HG02885 (cell line): ENCODE results near the gene PCLO.
"Not testable (repeated sequence)": the region's sequence is repeated elsewhere in the genome, so short reads cannot be mapped to it uniquely, and the experiment has no call there.

Source experiments
- ATAC-seq: cut with Tn5 transposase; IDR thresholded peaks from one replicate; pipeline ENCODE4 v1.9.1; 2021; ENCODE audit warnings: mild to moderate bottlenecking; ENCODE audit not compliant: unreplicated experiment, poor library complexity

PCLO gene

GRCh38 chr7:82755705-82756551, 406.8 kb downstream of the PCLO start:
- no peak for ATAC-seq

- ATAC-seq, result no peak
Measured at GRCh38 chr7:82750007-82750406, 412.7 kb downstream of the PCLO start.

DNA sequence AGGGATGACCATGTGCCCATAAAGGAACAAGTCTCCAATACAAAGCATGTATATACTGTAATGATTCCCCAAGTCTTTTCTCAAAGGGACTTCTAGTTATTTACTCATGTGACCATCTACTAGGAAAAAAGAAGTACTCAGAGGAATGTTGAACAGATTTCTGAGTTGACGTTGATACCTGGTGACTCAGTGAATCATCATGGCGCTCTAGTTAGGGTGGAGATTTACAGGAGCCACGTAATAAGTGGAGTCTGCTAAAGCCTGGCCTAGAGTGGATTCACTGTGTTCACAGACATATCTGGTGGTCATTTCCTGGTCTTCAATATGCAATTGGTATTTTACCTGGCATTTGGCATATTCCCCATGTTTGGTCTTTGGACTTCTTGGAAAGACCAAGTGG, 416.9 kb downstream of the PCLO start:
- no peak for ATAC-seq

DNA sequence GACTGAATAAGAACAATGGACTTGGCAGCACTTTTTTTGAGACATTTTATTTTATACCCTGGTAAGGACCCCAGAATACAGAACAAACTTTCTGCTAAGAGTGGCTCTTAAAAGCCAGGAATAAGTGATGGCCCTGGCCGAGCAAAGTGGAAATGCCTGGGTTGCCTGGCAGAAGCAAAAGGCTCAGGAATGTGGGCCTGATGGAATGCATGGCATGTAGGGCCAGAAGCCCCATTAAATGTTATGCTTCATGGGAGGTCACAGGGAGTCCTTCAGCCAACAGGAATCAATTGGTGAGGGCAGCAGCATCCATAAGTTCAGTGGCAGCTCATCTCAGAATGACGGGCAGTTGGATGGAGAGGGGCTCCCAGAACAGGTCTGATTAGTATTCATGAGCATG, 417.6 kb downstream of the PCLO start:
- no peak for ATAC-seq

DNA sequence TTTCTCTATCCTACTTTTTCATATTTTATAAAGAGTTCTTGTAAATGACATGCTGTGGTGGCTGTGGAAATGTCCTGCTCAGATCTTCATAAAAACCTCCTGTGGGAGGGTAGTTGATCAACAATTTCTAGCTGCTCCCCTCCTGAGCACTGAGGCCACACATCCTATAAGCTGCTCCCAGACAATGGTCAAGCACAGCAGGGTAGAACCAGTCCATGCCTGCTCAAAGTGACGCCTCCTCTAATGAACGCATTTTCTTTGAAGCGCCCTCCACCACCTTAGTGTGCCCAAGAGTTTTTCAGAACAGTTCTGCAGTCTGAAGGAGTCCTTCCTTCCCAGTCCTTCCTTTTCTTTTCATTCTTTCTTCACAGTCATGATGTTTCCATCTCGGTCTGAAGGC, 420.5 kb downstream of the PCLO start:
- no peak for ATAC-seq

DNA sequence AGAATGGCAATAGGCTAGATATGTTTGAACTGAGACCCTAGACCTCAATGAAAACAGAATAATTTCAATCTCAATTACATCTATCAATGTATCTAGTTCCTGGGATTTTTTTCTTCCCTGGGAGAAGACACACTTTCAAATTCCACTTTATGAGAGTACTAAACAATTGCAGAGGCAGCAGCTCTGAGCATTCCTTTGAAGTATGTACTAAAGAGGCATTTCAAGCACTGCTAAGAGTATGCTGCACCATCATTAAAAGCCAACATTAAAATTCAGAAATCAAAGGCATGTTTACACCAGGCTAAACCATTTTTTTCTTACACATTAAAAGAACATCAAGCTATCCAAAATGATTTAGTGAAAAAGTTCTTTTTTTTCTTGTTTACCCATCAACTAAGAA, 421.2 kb downstream of the PCLO start:
- no peak for ATAC-seq

- no peak for ATAC-seq
Measured at GRCh38 chr7:82740246-82740848, 422.3 kb downstream of the PCLO start.

DNA sequence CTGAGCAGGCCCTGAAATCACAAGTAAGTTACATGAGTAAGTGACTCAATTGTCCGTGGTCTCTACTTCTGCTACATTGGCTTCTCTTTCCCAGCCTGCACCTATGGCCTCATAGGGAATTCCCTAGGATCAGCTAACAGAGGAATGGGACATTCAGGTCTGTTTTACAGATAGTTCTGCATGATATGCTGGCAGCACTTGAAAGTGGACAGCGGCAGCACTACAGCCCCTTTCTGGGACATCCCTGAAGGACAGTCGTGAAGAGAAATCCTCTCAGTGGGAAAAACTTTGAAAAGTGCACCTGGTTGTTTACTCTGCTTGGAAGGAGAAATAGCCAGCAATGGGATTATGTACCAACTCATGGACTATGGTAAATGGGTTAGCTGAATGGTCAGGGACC, 426.1 kb downstream of the PCLO start:
- no peak for ATAC-seq

DNA sequence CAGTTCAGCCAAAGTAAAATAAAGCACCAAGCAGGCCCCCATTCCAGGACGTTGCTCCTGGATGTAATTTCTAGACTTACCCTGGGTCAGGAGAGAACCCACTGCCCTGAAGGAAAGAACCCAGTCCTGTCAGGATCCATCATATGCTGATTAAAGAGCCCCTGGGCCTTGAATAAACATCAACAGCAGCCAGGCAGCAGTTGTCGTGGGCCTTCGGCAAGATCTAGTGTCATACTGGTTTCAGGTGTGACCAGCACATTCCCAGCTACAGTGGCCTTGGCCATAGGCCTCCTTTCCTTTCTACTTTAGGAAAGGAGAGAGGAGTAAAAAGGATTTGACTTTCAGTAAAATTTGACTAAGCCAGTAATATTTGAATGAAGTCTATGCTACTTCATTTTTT, 430.0 kb downstream of the PCLO start:
- no peak for ATAC-seq

GRCh38 chr7:82729172-82730030, 433.3 kb downstream of the PCLO start:
- peak; percentile 39 for ATAC-seq

GRCh38 chr7:82726038-82726800, 436.5 kb downstream of the PCLO start:
- ATAC-seq, result no peak

DNA sequence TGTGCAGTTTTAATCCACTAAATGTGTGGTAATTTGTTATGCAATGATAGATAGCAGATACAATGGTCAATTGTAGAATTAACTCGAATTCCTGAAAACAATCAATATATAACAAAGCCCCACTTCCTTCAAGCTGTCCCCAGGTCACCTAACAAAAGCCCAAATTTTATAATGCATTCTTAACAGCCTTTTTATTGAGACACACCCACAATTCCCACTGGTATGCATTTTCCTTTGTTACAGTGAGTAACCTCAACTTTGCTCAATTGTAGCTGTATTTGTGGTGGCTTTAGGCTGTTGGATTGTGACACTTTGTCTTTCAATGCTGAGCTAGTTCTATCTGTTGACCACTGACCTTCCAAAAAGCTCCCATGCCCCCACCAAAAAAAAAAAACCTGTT, 439.3 kb downstream of the PCLO start:
- ATAC-seq, result no peak

DNA sequence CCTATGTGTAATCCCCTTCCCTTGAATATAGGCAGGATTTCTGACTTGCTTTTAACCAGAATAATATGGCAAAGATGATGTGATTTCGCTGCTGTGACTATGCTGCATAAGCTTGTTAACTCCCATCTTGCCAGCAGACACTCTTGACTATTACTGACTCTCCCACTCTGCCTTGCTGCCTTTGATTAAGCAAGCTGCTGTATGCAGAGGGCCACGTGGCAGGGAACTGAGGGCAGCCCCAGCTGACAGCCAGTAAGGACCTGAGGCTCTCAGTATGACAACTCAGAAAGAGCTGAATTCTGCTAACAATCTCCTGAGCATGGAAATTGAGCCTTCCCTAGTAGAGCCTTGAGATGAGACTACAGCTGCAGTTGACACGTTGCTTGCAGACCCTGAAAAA, 439.7 kb downstream of the PCLO start:
- ATAC-seq, result no peak

- ATAC-seq, result no peak
Measured at GRCh38 chr7:82715344-82715743, 447.3 kb downstream of the PCLO start.

- no peak for ATAC-seq
Measured at GRCh38 chr7:82714883-82715282, 447.8 kb downstream of the PCLO start.

GRCh38 chr7:82713506-82713905, 449.2 kb downstream of the PCLO start:
- ATAC-seq, result no peak

- not testable (repeated sequence) for ATAC-seq
Measured at GRCh38 chr7:82706344-82706743, 456.3 kb downstream of the PCLO start.

DNA sequence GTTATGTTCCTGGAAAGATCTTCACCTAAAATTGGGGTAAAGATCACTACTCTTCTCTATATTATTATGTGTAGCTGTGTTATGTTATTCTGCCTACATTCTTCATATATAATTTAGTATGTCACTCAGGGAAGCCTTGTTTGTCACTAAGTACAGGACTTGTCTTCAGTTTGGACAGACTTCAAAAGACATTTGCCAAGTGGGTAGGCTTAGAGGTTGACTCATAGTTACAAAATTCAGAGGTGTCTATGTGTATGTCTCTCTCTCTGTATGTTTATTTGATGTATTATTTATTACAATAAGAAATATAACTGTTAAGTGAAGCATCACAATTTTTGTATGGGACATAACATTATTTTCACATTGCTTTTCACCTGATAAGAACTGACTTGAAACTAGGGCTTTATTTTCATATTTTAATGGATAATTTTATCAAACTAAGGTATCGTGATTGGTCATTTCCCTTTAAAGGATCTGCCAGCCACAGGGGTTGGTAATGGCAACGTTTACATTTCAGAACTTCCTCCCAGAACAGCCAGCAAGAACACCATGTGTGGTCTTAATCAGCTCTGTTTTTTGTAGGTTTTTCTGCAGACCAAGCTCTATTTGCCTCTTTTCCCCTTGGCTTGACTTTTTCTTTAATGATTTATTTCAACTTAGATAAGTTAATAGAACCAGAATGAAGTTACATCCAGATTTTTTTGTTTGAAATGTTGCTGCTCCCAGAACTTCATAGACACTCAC, 457.0 kb downstream of the PCLO start:
- no peak for ATAC-seq

- ATAC-seq, result no peak
Measured at GRCh38 chr7:82704121-82704520, 458.6 kb downstream of the PCLO start.
